Measurements from ENCODE around the gene KLK2. TPM values are rescaled to one million over a fixed set of nuclear protein-coding genes. Genes with fewer than 3 reads are reported as not detected.
"Not testable (repeated sequence)": the region's sequence is repeated elsewhere in the genome, so short reads cannot be mapped to it uniquely, and the experiment has no call there.

Gene KLK2
- total RNA-seq, 2 donors from 2014 or later = 3,344 to 10,024 TPM

GRCh38 chr19:50890422-50891252 lies 17.4 kb downstream of the KLK2 start:
- no peaks in the 10 kb centered on the region for H3K9me3 ChIP-seq
- intact Hi-C loops (cut with DNase I) = no loop called here
- no peak for DNase-seq (ENCODE audit: low spot score)
- no peaks in the 10 kb centered on the region for H3K36me3 ChIP-seq
- peaks cover 23% of the 10 kb centered on the region for H3K4me1 ChIP-seq (replicated peaks)
- 52% methylated on average over 5 of the region's 5 CpGs for WGBS
- H3K27me3 ChIP-seq (replicated peaks; ENCODE audit: insufficient read depth) = no peaks in the 10 kb centered on the region
- TF ChIP-seq POLR2A (IDR thresholded peaks at IDR 0.05) (no peak), POLR2AphosphoS5 (IDR thresholded peaks at IDR 0.05) (no peak), CTCF (IDR thresholded peaks at IDR 0.05) (no peak)
- peak overlapping the region; percentile 79 to 99 for H3K27ac ChIP-seq
- no peak overlapping the region for H3K4me3 ChIP-seq

GRCh38 chr19:50891253-50891625 lies 18.0 kb downstream of the KLK2 start:
- TF ChIP-seq POLR2A (IDR thresholded peaks at IDR 0.05) (no peak), POLR2AphosphoS5 (IDR thresholded peaks at IDR 0.05) (no peak)
- peaks cover 23% of the 10 kb centered on the region for H3K4me1 ChIP-seq (replicated peaks)
- intact Hi-C loops (cut with DNase I) = no loop called here
- no peaks in the 10 kb centered on the region for H3K27me3 ChIP-seq (replicated peaks; ENCODE audit: insufficient read depth)
- DNase-seq (ENCODE audit: low spot score) = no peak
- peak overlapping the region; percentile 79 to 99 for H3K27ac ChIP-seq
- H3K4me3 ChIP-seq = no peak overlapping the region
- H3K9me3 ChIP-seq = no peaks in the 10 kb centered on the region
- H3K36me3 ChIP-seq = no peaks in the 10 kb centered on the region
- 91% methylated on average over 5 of the region's 5 CpGs for WGBS

- Histone ChIP-seq H3K4me3 (no peak overlapping the region), H3K27me3 (replicated peaks; ENCODE audit: insufficient read depth) (no peaks in the 10 kb centered on the region), H3K36me3 (no peaks in the 10 kb centered on the region), H3K9me3 (no peaks in the 10 kb centered on the region), H3K4me1 (replicated peaks) (peaks cover 23% of the 10 kb centered on the region), H3K27ac (peak overlapping the region; percentile 79 to 99)
- TF ChIP-seq CTCF (IDR thresholded peaks at IDR 0.05) (peak in 1 of 4 experiments; percentile 4), POLR2A (IDR thresholded peaks at IDR 0.05) (no peak), POLR2AphosphoS5 (IDR thresholded peaks at IDR 0.05) (no peak)
- no peak for DNase-seq (ENCODE audit: low spot score)
- intact Hi-C loops (cut with DNase I) = no loop called here
- 90% methylated on average over 18 of the region's 18 CpGs for WGBS
Observed at GRCh38 chr19:50893047-50893736, 20.0 kb downstream of the KLK2 start.

GRCh38 chr19:50894478-50895356 lies 21.5 kb downstream of the KLK2 start:
- intact Hi-C loops (cut with DNase I) = no loop called here
- H3K9me3 ChIP-seq = no peaks in the 10 kb centered on the region
- no peaks in the 10 kb centered on the region for H3K36me3 ChIP-seq
- TF ChIP-seq CTCF (IDR thresholded peaks at IDR 0.05) = no peak
- no peak for TF ChIP-seq POLR2A (IDR thresholded peaks at IDR 0.05)
- TF ChIP-seq POLR2AphosphoS5 (IDR thresholded peaks at IDR 0.05) = no peak
- peak overlapping the region; percentile 33 to 66 for H3K27ac ChIP-seq
- no peak overlapping the region for H3K4me3 ChIP-seq
- H3K27me3 ChIP-seq (replicated peaks; ENCODE audit: insufficient read depth) = no peaks in the 10 kb centered on the region
- peaks cover 15% of the 10 kb centered on the region for H3K4me1 ChIP-seq (replicated peaks)
- WGBS = 63% methylated on average over 10 of the region's 10 CpGs
- no peak for DNase-seq (ENCODE audit: low spot score)

- H3K27ac ChIP-seq = peak overlapping the region; percentile 53 to 70
- not testable (repeated sequence) for H3K27me3 ChIP-seq (replicated peaks; ENCODE audit: insufficient read depth)
Observed at GRCh38 chr19:50896089-50896590, 22.9 kb downstream of the KLK2 start.

More at GRCh38 chr19:50896089-50896590, 22.9 kb downstream of the KLK2 start:
- 90% methylated on average over 9 of the region's 9 CpGs for WGBS
- H3K36me3 ChIP-seq; H3K4me1 ChIP-seq (replicated peaks); H3K4me3 ChIP-seq; H3K9me3 ChIP-seq; DNase-seq (ENCODE audit: low spot score); intact Hi-C loops (cut with DNase I): not testable (repeated sequence)

Measured in prostate gland (tissue), 2 donors.